SIG-M5 treated with dmso at 0.1 percent for 504 hours (cell line): ENCODE results near the gene BOLL.
"Not testable (repeated sequence)": the region's sequence is repeated elsewhere in the genome, so short reads cannot be mapped to it uniquely, and the experiment has no call there.

Source experiments
- DNase-seq: peaks from one replicate; lab custom pipeline; 2025; ENCODE audit not compliant: unreplicated experiment; lab: John Stamatoyannopoulos, UW

The BOLL gene

GRCh38 chr2:197798187-197798586, 13.1 kb upstream of the BOLL start:
- no peak for DNase-seq

DNA sequence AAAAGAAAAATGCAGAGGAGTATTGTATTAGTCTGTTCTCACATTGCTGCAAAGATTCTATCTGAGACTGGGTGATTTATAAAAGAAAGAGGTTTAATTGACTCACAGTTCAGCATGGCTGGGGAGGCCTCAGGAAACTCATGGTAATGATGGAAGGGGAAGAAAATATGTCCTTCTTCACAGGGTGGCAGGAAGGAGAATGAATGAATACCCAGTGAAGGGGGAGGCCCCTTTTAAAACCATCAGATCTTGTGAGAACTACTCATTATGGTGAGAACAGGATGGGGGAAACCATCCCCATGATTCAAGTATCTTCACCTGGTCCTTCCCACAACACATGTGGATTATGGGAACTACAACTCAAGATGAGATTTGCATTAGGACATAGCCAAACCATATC, 10.2 kb upstream of the BOLL start:
- DNase-seq, result no peak

DNA sequence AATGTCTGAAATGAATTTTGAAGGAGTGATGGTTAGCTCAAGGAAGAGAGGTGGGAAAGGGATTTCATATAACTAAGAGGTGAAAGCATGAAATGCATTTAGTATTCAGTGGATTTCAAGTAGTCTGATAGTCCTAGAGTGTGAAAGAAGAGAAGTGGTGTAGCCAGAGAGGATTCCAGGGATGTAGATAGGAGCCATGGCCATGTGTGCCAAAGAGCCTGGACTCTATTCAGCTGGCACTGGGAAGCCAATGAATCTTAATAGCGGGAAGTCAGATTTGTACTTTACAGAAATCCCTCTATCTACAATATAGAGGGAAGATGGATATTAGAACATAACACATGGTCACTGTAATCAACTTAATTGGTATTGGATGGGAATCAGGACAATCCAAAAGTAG, 8.3 kb upstream of the BOLL start:
- DNase-seq, result no peak

GRCh38 chr2:197786010-197786877, 1.1 kb upstream of the BOLL start:
- no peak for DNase-seq

GRCh38 chr2:197782126-197782525, 3.0 kb downstream of the BOLL start:
- DNase-seq, result no peak

GRCh38 chr2:197779261-197779660, 5.9 kb downstream of the BOLL start:
- no peak for DNase-seq

DNA sequence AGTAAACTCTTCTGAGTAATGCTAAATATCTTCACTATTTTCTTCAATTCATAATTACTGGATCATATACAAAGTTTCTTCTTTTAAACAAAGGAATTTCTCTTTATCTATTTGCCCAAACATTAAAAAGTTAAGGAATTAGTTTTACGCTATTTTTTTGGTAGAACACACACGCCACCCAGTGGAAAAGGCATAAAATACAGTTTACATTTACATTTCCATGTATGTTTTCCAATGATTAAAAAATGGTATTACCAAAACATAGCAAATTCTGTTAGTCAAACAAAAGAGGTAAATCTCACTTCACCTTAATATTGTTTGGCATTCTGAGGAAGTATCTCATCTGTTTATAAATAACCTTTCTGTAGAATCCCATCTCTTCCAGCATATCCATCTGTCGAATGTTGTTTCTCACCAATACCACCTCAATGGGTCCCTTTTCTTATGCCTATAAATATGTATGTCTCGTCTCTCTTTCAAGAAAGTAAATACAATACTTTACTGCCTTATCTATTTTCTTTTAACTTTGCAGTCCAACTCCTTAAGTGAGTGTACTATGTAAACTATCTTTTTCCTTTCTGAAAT, 7.2 kb downstream of the BOLL start:
- peak; percentile 13 for DNase-seq

- no peak for DNase-seq
These were observed 24.8 kb downstream of the BOLL start for GRCh38 chr2:197760293-197760657.

DNA sequence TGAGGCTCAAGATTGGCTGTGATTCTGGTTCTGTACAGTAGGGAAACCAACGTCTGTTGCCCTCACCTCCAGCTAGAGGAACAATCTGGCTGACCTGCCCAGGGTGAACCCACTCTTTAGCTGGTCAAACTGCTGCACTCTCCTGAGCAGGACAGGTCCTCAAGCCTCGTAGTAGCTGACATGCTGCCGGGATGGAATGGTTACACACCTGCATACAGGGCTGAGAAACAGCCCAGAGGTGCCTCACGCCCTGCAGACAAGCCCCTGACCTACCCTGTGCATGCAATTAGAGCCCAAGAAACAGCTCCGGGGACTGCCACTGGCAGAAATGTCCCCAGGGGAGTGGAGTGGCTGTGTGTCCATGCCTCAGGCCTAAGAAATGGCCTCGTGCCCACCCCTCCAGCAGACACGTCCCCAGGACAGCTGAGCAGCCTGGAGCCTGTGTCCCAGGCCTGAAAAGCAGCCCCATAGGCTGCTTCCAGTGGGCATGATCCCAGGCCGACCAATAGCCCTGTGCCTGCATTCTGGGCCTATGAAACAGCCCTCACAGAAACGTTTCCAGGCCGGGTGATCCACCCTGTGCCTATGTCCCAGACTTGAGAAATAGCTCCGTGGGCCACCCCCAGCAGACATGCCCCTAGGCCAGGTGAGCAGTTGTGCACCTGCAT, 25.4 kb downstream of the BOLL start:
- DNase-seq, result no peak

- DNase-seq, result no peak
These were observed 26.1 kb downstream of the BOLL start for GRCh38 chr2:197759013-197759412.

- no peak for DNase-seq
These were observed 44.9 kb downstream of the BOLL start for GRCh38 chr2:197740200-197740599.

DNA sequence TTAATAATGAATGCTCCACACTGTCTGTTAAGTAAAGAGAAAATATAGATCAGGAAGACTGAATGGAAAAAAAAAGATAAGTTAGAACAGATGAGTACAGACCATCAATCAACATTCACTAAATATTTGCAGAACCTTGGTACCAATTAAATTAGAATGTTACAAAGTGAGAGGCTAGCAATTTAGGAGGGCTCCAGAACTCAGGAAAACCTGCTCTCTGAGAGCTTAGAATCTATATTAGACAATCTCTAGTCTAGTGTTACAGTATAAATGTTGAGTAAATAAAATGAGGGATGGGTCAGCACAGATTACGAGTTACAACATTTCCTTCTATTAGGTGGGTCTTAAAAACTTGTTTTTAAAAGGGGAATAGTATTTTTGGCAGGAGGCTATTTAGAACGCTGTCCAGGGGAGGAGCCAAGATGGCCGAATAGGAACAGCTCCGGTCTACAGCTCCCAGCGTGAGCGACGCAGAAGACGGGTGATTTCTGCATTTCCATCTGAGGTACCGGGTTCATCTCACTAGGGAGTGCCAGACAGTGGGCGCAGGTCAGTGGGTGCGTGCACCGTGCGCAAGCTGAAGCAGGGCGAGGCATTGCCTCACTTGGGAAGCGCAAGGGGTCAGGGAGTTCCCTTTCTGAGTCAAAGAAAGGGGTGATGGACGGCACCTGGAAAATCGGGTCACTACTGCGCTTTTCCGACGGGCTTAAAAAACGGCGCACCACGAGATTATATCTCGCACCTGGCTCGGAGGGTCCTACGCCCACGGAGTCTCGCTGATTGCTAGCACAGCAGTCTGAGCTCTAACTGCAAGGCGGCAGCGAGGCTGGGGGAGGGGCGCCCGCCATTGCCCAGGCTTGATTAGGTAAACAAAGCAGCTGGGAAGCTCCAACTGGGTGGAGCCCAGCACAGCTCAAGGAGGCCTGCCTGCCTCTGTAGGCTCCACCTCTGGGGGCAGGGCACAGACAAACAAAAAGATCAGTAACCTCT, 56.3 kb downstream of the BOLL start:
- DNase-seq, result not testable (repeated sequence)

- DNase-seq, result no peak
These were observed 58.1 kb downstream of the BOLL start for GRCh38 chr2:197727011-197727410.

DNA sequence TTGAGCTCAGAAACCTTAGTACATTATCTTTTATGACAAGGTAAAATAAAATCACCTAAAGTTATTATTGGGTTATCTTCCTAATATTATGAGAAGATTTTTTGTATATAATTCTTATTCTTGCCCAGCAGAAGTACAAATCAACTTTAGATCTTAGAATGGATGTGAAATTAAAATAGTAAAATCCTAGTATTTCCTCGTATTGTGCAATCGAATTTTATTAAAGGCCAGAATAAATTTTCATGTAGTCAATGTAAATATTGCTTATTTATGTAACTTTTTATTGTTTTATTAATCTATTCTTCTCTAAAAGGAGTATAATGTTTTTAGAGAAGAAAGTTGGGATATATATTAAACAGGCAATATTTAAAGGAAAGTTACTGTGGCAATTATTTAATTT, 67.3 kb downstream of the BOLL start:
- no peak for DNase-seq

- no peak for DNase-seq
These were observed 71.8 kb downstream of the BOLL start for GRCh38 chr2:197713271-197713670.

DNA sequence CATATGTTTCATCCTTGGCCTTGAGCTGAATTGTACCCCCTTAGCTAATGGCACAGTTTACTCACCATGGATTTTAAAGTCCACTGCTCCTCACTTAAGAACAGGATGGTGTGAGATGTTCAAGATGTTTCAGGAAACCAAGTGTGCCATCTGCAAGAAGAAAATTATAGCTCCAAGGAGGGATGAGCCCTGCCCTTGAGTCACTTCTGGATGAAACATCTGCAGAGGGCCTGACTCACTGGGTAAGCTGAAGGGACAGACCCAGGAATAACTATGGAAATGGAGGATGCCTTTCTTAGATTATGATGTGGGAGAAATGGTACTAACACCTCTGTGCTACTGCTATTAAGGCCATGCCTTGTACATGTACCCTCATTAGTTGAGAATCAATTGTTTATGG, 73.5 kb downstream of the BOLL start:
- no peak for DNase-seq

GRCh38 chr2:197710424-197711042, 74.6 kb downstream of the BOLL start:
- DNase-seq, result peak; percentile 15

DNA sequence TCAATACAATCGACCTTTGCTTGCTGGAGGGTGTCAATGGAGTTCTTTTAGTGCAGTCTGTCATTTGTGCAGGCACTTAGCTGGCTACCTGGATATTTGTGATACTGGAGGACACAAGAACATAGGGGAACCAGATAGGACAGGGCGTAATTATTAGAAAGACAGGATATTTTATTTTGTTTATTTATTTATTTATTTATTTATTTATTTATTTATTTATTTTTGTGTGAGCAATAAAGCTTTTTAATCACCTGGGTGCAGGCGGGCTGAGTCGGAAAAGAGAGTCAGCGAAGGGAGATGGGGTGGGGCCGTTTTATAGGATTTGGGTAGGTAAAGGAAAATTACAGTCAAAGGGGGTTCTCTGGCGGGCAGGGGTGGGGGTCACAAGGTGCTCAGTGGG, 76.0 kb downstream of the BOLL start:
- DNase-seq, result not testable (repeated sequence)

GRCh38 chr2:197708331-197708730, 76.8 kb downstream of the BOLL start:
- DNase-seq, result no peak
